WTC11 (cell line): Measurements from ENCODE around the gene FBXO15. TPM values are rescaled to one million over a fixed set of nuclear protein-coding genes. Genes with fewer than 3 reads are reported as not detected.

ENCODE experiments used
- ATAC-seq: fragments of 200-7000 bp; cut with Tn5 transposase; 2 replicates; pipeline ENCODE4 v1.10.0; 2021; ENCODE audit warnings: mild to moderate bottlenecking, moderate library complexity
- CTCF ChIA-PET: fragments of 300-600 bp; sonication (Branson Sonifier 250); formaldehyde crosslinking; loops from one replicate; lab custom pipeline; 2021; ENCODE audit warnings: antibody characterized with exemption; lab: Charles Lee
- POLR2A ChIA-PET: fragments of 350-600 bp; sonication (Branson Sonifier 250); formaldehyde crosslinking; loops from one replicate; lab custom pipeline; 2021; ENCODE audit warnings: antibody characterized with exemption; lab: Charles Lee
- DNase-seq: peaks from one replicate; pipeline ENCODE4 v3.0.0; 2021; ENCODE audit warnings: low spot score
- H3K27ac Mint-ChIP-seq: 2 replicates; pipeline ENCODE4 v1.8.0; 2021; ENCODE audit warnings: mixed read lengths
- H3K27me3 Mint-ChIP-seq: 2 replicates; pipeline ENCODE4 v1.8.0; 2021; ENCODE audit warnings: low read depth, mild to moderate bottlenecking, moderate library complexity, mixed read lengths
- H3K36me3 Mint-ChIP-seq: 2 replicates; pipeline ENCODE4 v1.8.0; 2021; ENCODE audit warnings: mixed read lengths
- H3K4me1 Mint-ChIP-seq: 2 replicates; pipeline ENCODE4 v1.8.0; 2022; ENCODE audit warnings: mixed read lengths
- H3K4me3 Mint-ChIP-seq: 2 replicates; pipeline ENCODE4 v1.8.0; 2021; ENCODE audit warnings: mild to moderate bottlenecking, moderate library complexity, mixed read lengths
- H3K9me3 Mint-ChIP-seq: 2 replicates; pipeline ENCODE4 v1.8.0; 2021; ENCODE audit warnings: mixed read lengths
- ATF1 ChIP-seq: sonication (generic); formaldehyde crosslinking; IDR thresholded peaks from 2 replicates; pipeline ENCODE4 v1.8.1; 2023; ENCODE audit warnings: mild to moderate bottlenecking, moderate library complexity, missing genetic modification reagents
- ETV6 ChIP-seq: sonication (generic); formaldehyde crosslinking; IDR thresholded peaks from 2 replicates; pipeline ENCODE4 v1.8.1; 2022; ENCODE audit warnings: mild to moderate bottlenecking, missing genetic modification reagents
- FOXJ3 ChIP-seq: sonication (generic); formaldehyde crosslinking; IDR thresholded peaks from 2 replicates; pipeline ENCODE4 v1.9.0; 2021; ENCODE audit warnings: missing genetic modification reagents, mild to moderate bottlenecking, borderline replicate concordance
- GABPB1 ChIP-seq: sonication (generic); formaldehyde crosslinking; IDR thresholded peaks from 2 replicates; pipeline ENCODE4 v1.8.1; 2023; ENCODE audit warnings: mild to moderate bottlenecking, missing genetic modification reagents
- GTF2I ChIP-seq: fragments of 250-450 bp; sonication (Bioruptor Pico); conservative IDR thresholded peaks from 2 replicates; pipeline ENCODE4 v1.4.0; 2021; ENCODE audit warnings: mild to moderate bottlenecking
- KAT7 ChIP-seq: sonication (generic); formaldehyde crosslinking; IDR thresholded peaks from 2 replicates; pipeline ENCODE4 v1.8.1; 2023; ENCODE audit warnings: missing genetic modification reagents, mild to moderate bottlenecking, borderline replicate concordance
- MXD4 ChIP-seq: fragments of 250-450 bp; sonication (Bioruptor Pico); IDR thresholded peaks from 2 replicates; pipeline ENCODE4 v1.8.0; 2021; ENCODE audit warnings: mild to moderate bottlenecking, moderate library complexity, borderline replicate concordance
- NFATC4 ChIP-seq: fragments of 250-450 bp; sonication (Bioruptor Pico); IDR thresholded peaks from 2 replicates; pipeline ENCODE4 v1.9.0; 2021; ENCODE audit warnings: mild to moderate bottlenecking
- NFE2L1 ChIP-seq: sonication (generic); formaldehyde crosslinking; IDR thresholded peaks from 2 replicates; pipeline ENCODE4 v1.8.1; 2023; ENCODE audit warnings: missing genetic modification reagents
- NFYB ChIP-seq: sonication (generic); formaldehyde crosslinking; conservative IDR thresholded peaks from 2 replicates; pipeline ENCODE4 v1.8.0; 2022; ENCODE audit warnings: low read depth, missing genetic modification reagents
- OVOL2 ChIP-seq: fragments of 250-450 bp; sonication (Bioruptor Pico); IDR thresholded peaks from 2 replicates; pipeline ENCODE4 v1.9.0; 2021; ENCODE audit warnings: mild to moderate bottlenecking, borderline replicate concordance
- SP1 ChIP-seq: sonication (generic); formaldehyde crosslinking; conservative IDR thresholded peaks from 2 replicates; pipeline ENCODE4 v1.8.1; 2022; ENCODE audit warnings: missing genetic modification reagents
- ZNF121 ChIP-seq: sonication (generic); formaldehyde crosslinking; IDR thresholded peaks from 2 replicates; pipeline ENCODE4 v1.8.0; 2023; ENCODE audit warnings: missing genetic modification reagents
- ZNF263 ChIP-seq: sonication (generic); formaldehyde crosslinking; IDR thresholded peaks from 2 replicates; pipeline ENCODE4 v1.8.1; 2022; ENCODE audit warnings: low read depth, mild to moderate bottlenecking, moderate library complexity, missing genetic modification reagents
- total RNA-seq: library from RNA; stranded (reverse); gene quantifications from 3 replicates; pipeline ENCODE4 v1.2.3, GENCODE V29; 2021
- TF ChIP-seq, protein P1 (sequence below): fragments of 250-450 bp; sonication (Bioruptor Pico); IDR thresholded peaks from 2 replicates; pipeline ENCODE4 v1.8.0; 2021; ENCODE audit warnings: mild to moderate bottlenecking
- TF ChIP-seq, protein P2 (sequence below): sonication (generic); formaldehyde crosslinking; IDR thresholded peaks from 2 replicates; pipeline ENCODE4 v1.8.1; 2022; ENCODE audit warnings: mild to moderate bottlenecking, missing genetic modification reagents, moderate library complexity, borderline replicate concordance
- TF ChIP-seq, protein P3 (sequence below): sonication (generic); formaldehyde crosslinking; IDR thresholded peaks from 2 replicates; pipeline ENCODE4 v1.8.1; 2023; ENCODE audit warnings: mild to moderate bottlenecking, missing genetic modification reagents
- TF ChIP-seq, protein P4 (sequence below): fragments of 250-450 bp; sonication (Bioruptor Pico); IDR thresholded peaks from 2 replicates; pipeline ENCODE4 v2.1.2; 2022; ENCODE audit warnings: mild to moderate bottlenecking, moderate library complexity
- TF ChIP-seq, protein P5 (sequence below): sonication (generic); formaldehyde crosslinking; IDR thresholded peaks from 2 replicates; pipeline ENCODE4 v1.8.0; 2022; ENCODE audit warnings: mild to moderate bottlenecking, missing genetic modification reagents

Gene FBXO15
- total RNA-seq, 1 experiment from 2014 or later, result 0.96 TPM

DNA sequence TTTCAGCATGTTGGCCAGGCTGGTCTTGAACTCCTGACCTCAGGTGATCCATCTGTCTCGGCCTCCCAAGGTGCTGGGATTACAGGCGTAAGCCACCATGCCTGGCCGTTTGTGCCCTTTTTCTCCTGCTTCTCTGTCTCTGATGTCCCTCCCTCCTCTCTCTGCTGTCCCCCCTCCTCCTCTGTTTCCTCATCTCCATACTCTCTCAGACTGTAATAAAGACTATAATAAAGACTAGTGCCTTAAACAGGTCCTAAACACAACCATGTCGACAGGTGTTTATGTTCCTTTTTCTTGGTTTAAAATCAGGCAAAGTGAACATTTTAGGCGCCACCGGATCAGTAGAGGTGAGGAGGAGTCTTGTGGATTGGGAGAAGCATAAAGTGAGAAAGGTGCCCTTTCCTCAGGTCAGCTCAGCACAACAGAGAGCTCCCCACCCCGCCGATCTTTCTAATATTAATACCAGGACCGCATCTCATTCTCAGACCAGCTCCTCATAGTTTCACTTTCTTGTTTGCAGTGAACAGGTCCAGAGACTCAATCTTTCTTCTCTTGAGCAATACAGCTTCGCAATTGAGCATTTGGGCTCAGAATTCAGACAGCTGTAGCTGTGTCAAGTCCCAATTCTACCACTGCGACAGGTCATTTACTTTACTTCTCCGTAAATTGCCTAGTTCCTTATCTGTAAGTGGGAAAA lies 24.4 kb upstream of the FBXO15 start (continued):
- TF ChIP-seq OVOL2 (CRISPR knock-in tag), result no peak
- TF ChIP-seq, protein P1, sequence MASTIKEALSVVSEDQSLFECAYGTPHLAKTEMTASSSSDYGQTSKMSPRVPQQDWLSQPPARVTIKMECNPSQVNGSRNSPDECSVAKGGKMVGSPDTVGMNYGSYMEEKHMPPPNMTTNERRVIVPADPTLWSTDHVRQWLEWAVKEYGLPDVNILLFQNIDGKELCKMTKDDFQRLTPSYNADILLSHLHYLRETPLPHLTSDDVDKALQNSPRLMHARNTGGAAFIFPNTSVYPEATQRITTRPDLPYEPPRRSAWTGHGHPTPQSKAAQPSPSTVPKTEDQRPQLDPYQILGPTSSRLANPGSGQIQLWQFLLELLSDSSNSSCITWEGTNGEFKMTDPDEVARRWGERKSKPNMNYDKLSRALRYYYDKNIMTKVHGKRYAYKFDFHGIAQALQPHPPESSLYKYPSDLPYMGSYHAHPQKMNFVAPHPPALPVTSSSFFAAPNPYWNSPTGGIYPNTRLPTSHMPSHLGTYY (CRISPR knock-in tag), result no peak

DNA sequence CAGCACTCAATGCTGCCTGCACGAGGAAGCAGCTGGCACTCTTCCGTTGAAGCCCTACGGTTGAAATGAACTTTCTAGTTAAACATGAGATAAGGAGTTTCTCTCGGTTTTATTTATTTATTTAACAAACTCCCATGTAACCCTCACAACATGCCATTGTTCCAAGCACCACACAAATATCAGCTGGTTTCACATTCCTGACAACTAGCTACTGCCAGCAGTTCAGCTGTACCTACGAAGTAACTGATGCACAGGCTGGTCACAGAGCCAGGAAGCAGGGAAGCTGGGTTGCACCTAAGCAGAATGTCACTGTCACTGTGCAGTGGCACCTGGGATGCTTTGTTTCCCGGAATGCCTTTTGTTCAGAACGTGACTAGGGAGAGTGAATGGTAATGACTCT lies 18.8 kb upstream of the FBXO15 start:
- ChIA-PET POLR2A (no interaction called here), CTCF (interaction anchor here (1.7 kb wide), 1 partner anchor 84 kb away, joined by 4 read pairs; no protein-coding TSS in a partner anchor)
- Mint-ChIP-seq H3K4me3 (no peak overlapping the region), H3K27me3 (no peaks in the 10 kb centered on the region; the same call in 1 of the 2 replicates), H3K9me3 (peaks cover 5% of the 10 kb centered on the region; the same call in 1 of the 2 replicates), H3K4me1 (no peaks in the 10 kb centered on the region), H3K27ac (no peak overlapping the region; the same call in 1 of the 2 replicates), H3K36me3 (no peaks in the 10 kb centered on the region)
- DNase-seq, result no peak
- no peak for ATAC-seq
- no peak for TF ChIP-seq ATF1 (CRISPR knock-in tag)
- TF ChIP-seq, protein P2, sequence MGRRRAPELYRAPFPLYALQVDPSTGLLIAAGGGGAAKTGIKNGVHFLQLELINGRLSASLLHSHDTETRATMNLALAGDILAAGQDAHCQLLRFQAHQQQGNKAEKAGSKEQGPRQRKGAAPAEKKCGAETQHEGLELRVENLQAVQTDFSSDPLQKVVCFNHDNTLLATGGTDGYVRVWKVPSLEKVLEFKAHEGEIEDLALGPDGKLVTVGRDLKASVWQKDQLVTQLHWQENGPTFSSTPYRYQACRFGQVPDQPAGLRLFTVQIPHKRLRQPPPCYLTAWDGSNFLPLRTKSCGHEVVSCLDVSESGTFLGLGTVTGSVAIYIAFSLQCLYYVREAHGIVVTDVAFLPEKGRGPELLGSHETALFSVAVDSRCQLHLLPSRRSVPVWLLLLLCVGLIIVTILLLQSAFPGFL (CRISPR knock-in tag), result no peak
- TF ChIP-seq, protein P3, sequence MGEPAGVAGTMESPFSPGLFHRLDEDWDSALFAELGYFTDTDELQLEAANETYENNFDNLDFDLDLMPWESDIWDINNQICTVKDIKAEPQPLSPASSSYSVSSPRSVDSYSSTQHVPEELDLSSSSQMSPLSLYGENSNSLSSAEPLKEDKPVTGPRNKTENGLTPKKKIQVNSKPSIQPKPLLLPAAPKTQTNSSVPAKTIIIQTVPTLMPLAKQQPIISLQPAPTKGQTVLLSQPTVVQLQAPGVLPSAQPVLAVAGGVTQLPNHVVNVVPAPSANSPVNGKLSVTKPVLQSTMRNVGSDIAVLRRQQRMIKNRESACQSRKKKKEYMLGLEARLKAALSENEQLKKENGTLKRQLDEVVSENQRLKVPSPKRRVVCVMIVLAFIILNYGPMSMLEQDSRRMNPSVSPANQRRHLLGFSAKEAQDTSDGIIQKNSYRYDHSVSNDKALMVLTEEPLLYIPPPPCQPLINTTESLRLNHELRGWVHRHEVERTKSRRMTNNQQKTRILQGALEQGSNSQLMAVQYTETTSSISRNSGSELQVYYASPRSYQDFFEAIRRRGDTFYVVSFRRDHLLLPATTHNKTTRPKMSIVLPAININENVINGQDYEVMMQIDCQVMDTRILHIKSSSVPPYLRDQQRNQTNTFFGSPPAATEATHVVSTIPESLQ, result no peak
- TF ChIP-seq SP1 (CRISPR knock-in tag), result no peak
- no peak for TF ChIP-seq KAT7
- no peak for TF ChIP-seq ZNF263 (CRISPR knock-in tag)
- no peak for TF ChIP-seq FOXJ3 (CRISPR knock-in tag)
- TF ChIP-seq, protein P4, sequence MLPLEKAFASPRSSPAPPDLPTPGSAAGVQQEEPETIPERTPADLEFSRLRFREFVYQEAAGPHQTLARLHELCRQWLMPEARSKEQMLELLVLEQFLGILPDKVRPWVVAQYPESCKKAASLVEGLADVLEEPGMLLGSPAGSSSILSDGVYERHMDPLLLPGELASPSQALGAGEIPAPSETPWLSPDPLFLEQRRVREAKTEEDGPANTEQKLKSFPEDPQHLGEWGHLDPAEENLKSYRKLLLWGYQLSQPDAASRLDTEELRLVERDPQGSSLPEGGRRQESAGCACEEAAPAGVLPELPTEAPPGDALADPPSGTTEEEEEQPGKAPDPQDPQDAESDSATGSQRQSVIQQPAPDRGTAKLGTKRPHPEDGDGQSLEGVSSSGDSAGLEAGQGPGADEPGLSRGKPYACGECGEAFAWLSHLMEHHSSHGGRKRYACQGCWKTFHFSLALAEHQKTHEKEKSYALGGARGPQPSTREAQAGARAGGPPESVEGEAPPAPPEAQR (CRISPR knock-in tag), result no peak
- TF ChIP-seq ZNF121 (CRISPR knock-in tag), result no peak
- TF ChIP-seq NFE2L1 (CRISPR knock-in tag), result no peak
- no peak for TF ChIP-seq ETV6 (CRISPR knock-in tag)
- TF ChIP-seq, protein P5, sequence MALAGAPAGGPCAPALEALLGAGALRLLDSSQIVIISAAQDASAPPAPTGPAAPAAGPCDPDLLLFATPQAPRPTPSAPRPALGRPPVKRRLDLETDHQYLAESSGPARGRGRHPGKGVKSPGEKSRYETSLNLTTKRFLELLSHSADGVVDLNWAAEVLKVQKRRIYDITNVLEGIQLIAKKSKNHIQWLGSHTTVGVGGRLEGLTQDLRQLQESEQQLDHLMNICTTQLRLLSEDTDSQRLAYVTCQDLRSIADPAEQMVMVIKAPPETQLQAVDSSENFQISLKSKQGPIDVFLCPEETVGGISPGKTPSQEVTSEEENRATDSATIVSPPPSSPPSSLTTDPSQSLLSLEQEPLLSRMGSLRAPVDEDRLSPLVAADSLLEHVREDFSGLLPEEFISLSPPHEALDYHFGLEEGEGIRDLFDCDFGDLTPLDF (CRISPR knock-in tag), result no peak
- no peak for TF ChIP-seq NFATC4 (CRISPR knock-in tag)
- TF ChIP-seq MXD4, result no peak
- TF ChIP-seq GABPB1 (CRISPR knock-in tag), result no peak
- TF ChIP-seq GTF2I (CRISPR knock-in tag), result no peak
- TF ChIP-seq NFYB (CRISPR knock-in tag), result no peak
